ENCODE data around the gene IL10RB.

DNA sequence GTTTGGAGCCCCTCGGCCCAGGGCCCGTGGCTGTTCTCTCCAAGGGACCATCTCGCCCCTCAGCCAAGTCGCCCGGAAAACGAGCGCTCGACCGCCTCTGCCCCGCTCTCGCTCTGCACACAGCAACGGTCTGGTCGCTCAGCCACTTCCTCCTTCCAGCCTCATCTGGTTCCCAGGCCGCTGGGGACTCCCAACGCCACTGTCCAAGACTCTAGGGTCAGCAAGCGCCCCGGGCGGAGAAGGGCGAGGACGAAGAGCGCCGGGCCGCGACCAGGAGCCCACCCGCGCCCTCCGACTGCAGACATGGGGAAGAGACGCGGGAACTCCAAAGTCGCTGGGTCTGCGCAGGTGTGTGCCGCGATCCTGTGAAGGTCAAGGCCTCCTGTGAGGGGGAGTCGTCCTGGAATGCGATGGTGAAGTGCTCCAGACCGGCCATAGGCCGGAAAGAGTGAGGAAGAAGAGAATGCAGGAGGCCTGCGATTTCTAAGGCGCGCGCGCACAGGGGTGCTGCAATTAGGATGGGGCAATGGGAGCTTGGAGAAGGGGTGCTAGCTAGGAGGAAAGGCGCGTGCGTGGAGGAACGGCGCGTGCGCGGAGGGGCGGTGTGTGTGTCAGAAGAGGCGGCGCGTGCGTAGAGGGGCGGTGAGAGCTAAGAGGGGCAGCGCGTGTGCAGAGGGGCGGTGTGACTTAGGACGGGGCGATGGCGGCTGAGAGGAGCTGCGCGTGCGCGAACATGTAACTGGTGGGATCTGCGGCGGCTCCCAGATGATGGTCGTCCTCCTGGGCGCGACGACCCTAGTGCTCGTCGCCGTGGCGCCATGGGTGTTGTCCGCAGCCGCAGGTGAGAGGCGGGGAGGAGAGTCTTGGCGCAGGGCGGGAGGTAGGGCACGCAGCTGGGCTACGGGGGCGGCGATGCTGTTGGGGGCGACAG lies 58.4 kb downstream of the IL10RB start, which contains the start of gene IFNAR1:
- TF ChIP-seq, protein P1, sequence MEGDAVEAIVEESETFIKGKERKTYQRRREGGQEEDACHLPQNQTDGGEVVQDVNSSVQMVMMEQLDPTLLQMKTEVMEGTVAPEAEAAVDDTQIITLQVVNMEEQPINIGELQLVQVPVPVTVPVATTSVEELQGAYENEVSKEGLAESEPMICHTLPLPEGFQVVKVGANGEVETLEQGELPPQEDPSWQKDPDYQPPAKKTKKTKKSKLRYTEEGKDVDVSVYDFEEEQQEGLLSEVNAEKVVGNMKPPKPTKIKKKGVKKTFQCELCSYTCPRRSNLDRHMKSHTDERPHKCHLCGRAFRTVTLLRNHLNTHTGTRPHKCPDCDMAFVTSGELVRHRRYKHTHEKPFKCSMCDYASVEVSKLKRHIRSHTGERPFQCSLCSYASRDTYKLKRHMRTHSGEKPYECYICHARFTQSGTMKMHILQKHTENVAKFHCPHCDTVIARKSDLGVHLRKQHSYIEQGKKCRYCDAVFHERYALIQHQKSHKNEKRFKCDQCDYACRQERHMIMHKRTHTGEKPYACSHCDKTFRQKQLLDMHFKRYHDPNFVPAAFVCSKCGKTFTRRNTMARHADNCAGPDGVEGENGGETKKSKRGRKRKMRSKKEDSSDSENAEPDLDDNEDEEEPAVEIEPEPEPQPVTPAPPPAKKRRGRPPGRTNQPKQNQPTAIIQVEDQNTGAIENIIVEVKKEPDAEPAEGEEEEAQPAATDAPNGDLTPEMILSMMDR (IDR thresholded peaks at IDR 0.05), result no peak
- TF ChIP-seq EZH2 (IDR thresholded peaks at IDR 0.05; ENCODE audit: borderline replicate concordance, insufficient read depth, low read depth, low read length, poor library complexity, severe bottlenecking), result no peak
